ENCODE data around the gene CDK14. TPM values are rescaled to one million over a fixed set of nuclear protein-coding genes. Genes with fewer than 3 reads are reported as not detected.

CDK14 gene
- total RNA-seq, 1 experiment from 2014 or later = 39.1 TPM

DNA sequence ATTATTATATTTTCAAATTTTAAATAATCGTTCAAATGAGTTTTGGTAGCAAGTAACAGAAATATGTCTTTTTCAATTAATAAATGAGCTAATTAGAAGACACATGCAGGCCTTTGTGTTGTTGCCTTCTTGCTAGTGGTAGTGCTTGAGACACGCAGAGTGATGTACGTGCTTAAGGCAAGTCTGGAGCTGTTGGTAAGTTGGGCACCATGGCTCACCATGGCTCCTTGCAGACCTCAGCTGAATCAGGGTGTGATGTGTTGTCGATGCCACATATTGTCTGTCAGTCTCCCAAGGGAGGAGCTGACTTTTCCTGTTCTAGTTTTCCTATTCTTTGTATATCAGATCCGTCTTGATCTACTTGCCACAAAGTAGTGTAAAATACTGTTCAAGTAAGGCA, 8.3 kb downstream of the CDK14 start:
- no peaks in the 10 kb centered on the region for H3K27me3 ChIP-seq (ENCODE audit: insufficient read depth, low read depth)
- DNase-seq = no peak
- no peaks in the 10 kb centered on the region for H3F3A ChIP-seq (ENCODE audit: insufficient read depth, low read depth)
- no peaks in the 10 kb centered on the region for H3K9me2 ChIP-seq (ENCODE audit: insufficient read depth)
- no peaks in the 10 kb centered on the region for H4K20me1 ChIP-seq (ENCODE audit: insufficient read depth)
- TF ChIP-seq EZH2 (IDR thresholded peaks at IDR 0.05; ENCODE audit: low read depth) = no peak
- TF ChIP-seq, protein P1, sequence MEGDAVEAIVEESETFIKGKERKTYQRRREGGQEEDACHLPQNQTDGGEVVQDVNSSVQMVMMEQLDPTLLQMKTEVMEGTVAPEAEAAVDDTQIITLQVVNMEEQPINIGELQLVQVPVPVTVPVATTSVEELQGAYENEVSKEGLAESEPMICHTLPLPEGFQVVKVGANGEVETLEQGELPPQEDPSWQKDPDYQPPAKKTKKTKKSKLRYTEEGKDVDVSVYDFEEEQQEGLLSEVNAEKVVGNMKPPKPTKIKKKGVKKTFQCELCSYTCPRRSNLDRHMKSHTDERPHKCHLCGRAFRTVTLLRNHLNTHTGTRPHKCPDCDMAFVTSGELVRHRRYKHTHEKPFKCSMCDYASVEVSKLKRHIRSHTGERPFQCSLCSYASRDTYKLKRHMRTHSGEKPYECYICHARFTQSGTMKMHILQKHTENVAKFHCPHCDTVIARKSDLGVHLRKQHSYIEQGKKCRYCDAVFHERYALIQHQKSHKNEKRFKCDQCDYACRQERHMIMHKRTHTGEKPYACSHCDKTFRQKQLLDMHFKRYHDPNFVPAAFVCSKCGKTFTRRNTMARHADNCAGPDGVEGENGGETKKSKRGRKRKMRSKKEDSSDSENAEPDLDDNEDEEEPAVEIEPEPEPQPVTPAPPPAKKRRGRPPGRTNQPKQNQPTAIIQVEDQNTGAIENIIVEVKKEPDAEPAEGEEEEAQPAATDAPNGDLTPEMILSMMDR (conservative IDR thresholded peaks at IDR 0.05) = no peak
- POLR2A ChIA-PET (ENCODE audit: unreplicated experiment) = no interaction called here
- no peaks in the 10 kb centered on the region for H3K4me1 ChIP-seq (replicated peaks; ENCODE audit: insufficient read depth)
- CTCF ChIA-PET = no interaction called here
- H3K4me3 ChIP-seq = no peak overlapping the region
- no TSS peak for BruUV-seq (replicated peaks)
- intact Hi-C loops (cut with micrococcal nuclease; ENCODE audit: unreplicated experiment) = loop anchor here (1.0 kb wide), 1 partner anchor 21 kb away; no protein-coding TSS in a partner anchor
- H3K4me2 ChIP-seq = no peak overlapping the region
- H3K27ac ChIP-seq = no peak overlapping the region
- no peaks in the 10 kb centered on the region for H3K9me3 ChIP-seq (ENCODE audit: insufficient read depth, low read depth)
- no peaks in the 10 kb centered on the region for H3K36me3 ChIP-seq (ENCODE audit: low read depth)
- no peak overlapping the region for H2AFZ ChIP-seq
- H3K79me2 ChIP-seq (ENCODE audit: low read depth) = no peaks in the 10 kb centered on the region

DNA sequence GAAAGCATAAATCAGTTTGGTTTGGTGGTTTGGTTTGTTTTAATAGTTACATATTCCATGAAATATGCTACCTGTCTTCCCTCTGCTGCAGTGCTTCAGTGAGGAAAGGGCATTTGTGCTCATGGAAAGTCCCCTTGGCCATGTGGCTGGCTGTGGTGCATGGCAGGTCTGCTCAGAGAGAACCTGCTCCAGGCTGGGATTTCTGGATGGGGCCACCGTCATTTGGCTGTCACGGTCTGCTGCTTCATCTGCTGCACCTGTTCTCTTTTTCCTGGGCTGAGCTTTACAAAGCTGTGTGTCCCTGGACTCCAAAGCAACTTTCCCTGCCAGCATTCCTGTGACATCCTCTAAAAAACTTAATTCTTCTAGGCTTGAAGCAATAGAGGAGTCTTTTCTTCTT, 8.9 kb downstream of the CDK14 start:
- H3K9me3 ChIP-seq (ENCODE audit: insufficient read depth, low read depth) = no peaks in the 10 kb centered on the region
- H3K36me3 ChIP-seq (ENCODE audit: low read depth) = no peaks in the 10 kb centered on the region
- H3K79me2 ChIP-seq (ENCODE audit: low read depth) = no peaks in the 10 kb centered on the region
- H3F3A ChIP-seq (ENCODE audit: insufficient read depth, low read depth) = no peaks in the 10 kb centered on the region
- no peak for DNase-seq
- POLR2A ChIA-PET (ENCODE audit: unreplicated experiment) = no interaction called here
- no peaks in the 10 kb centered on the region for H3K27me3 ChIP-seq (ENCODE audit: insufficient read depth, low read depth)
- CTCF ChIA-PET = no interaction called here
- no peak overlapping the region for H2AFZ ChIP-seq
- intact Hi-C loops (cut with micrococcal nuclease; ENCODE audit: unreplicated experiment) = no loop called here
- no peak overlapping the region for H3K4me3 ChIP-seq
- TF ChIP-seq EZH2 (IDR thresholded peaks at IDR 0.05; ENCODE audit: low read depth) = no peak
- TF ChIP-seq, protein P1 (conservative IDR thresholded peaks at IDR 0.05) = no peak
- no peaks in the 10 kb centered on the region for H3K4me1 ChIP-seq (replicated peaks; ENCODE audit: insufficient read depth)
- BruUV-seq (replicated peaks) = no TSS peak
- no peak overlapping the region for H3K27ac ChIP-seq
- no peaks in the 10 kb centered on the region for H4K20me1 ChIP-seq (ENCODE audit: insufficient read depth)
- no peaks in the 10 kb centered on the region for H3K9me2 ChIP-seq (ENCODE audit: insufficient read depth)
- no peak overlapping the region for H3K4me2 ChIP-seq

DNA sequence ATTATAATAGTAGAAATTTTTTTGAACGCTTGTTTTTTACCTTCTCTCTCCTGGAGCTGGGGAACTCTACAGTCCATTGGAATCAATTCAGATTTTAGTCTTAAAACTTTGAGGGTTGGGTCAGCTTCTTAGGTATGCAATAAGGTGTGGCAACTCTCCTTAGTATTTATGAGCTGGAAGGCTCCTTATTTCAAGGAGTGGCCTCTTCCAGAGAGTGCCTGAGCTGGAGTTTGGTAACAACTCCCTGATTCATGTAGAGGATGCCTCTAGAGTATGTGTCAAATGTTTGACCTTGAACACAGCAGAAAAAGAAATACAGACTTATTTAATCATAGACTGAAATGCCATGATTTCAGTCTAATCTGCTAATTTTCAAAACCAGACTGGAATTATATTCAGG, 11.1 kb downstream of the CDK14 start:
- Histone ChIP-seq H3K36me3 (ENCODE audit: low read depth) (no peaks in the 10 kb centered on the region), H2AFZ (no peak overlapping the region), H3K27ac (no peak overlapping the region), H3F3A (ENCODE audit: insufficient read depth, low read depth) (no peaks in the 10 kb centered on the region), H3K4me1 (replicated peaks; ENCODE audit: insufficient read depth) (no peaks in the 10 kb centered on the region), H4K20me1 (ENCODE audit: insufficient read depth) (no peaks in the 10 kb centered on the region), H3K4me2 (no peak overlapping the region), H3K79me2 (ENCODE audit: low read depth) (no peaks in the 10 kb centered on the region), H3K9me2 (ENCODE audit: insufficient read depth) (no peaks in the 10 kb centered on the region), H3K27me3 (ENCODE audit: insufficient read depth, low read depth) (no peaks in the 10 kb centered on the region), H3K4me3 (no peak overlapping the region), H3K9me3 (ENCODE audit: insufficient read depth, low read depth) (no peaks in the 10 kb centered on the region)
- intact Hi-C loops (cut with micrococcal nuclease; ENCODE audit: unreplicated experiment) = no loop called here
- no peak for TF ChIP-seq EZH2 (IDR thresholded peaks at IDR 0.05; ENCODE audit: low read depth)
- TF ChIP-seq, protein P1 (conservative IDR thresholded peaks at IDR 0.05) = no peak
- DNase-seq = no peak
- CTCF ChIA-PET = interaction anchor here (0.5 kb wide), 1 partner anchor 1812 kb away, joined by 3 read pairs; no protein-coding TSS in a partner anchor
- POLR2A ChIA-PET (ENCODE audit: unreplicated experiment) = interaction anchor here (0.6 kb wide), 1 partner anchor 132 kb away, joined by 6 read pairs; no protein-coding TSS in a partner anchor
- no TSS peak for BruUV-seq (replicated peaks)
